Measurements from ENCODE around the gene DMBX1. TPM values are rescaled to one million over a fixed set of nuclear protein-coding genes. Genes with fewer than 3 reads are reported as not detected.

DMBX1 gene
- under 1 TPM in 1 of 2 experiments, not detected in 1; 0.15 TPM for total RNA-seq

DNA sequence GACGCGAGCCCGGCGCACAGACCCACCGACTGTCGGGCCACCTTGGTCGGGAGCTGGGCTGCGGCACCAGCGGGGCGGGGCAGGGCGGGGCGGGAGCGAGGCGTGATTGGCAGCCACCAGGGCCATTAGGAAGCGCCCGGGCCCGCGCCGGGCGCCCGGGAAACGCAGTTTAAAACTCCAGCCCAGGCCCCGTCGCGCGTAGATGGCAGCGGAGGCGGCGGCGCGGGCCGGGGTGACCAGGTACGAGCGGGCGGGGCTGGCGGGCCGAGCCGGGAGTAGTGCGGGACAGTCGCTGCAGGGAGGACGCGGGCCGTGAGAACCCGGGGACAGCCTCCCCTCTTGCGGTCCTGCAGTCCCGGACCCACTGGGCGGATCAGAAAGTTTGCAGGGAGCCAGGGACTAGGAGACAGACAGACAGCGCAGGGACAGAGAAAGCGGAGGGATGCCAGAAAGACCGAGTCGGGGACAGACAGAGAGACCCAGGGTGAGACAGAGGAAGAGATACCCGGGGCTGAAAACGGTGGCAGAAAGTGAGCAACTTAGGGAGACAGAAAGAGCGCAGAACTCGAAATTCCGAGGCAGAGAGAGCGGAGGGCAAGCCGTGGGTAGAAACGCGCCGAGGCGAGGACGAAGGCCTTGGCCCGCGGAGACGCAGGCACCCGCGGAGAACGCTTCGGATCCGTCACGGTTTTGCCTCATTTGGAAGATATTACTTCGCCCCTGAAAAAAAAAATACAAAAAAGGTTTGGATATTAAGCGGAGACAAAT is at the start of gene DMBX1:
TSS of gene DMBX1 (plus strand) at position 199 of the 768 bp plus-strand sequence. CDS start 17,175 bp downstream, outside the sequence.
- Mint-ChIP-seq H3K36me3 (no peaks in the 10 kb centered on the region), H3K4me1 (peaks cover 19% of the 10 kb centered on the region), H3K27ac (peak within 1 kb of the TSS; percentile 55), H3K4me3 (peak within 1 kb of the TSS; percentile 70), H3K27me3 (peaks cover 96% of the 10 kb centered on the region), H3K9me3 (ENCODE audit: low read depth) (no peaks in the 10 kb centered on the region)
- peak; percentile 83 for ATAC-seq
- peak; percentile 59 for DNase-seq
- CTCF ChIA-PET = interaction anchor here (3.7 kb wide), 1 partner anchor 32 kb away, joined by 14 read pairs; no protein-coding TSS in a partner anchor

DNA sequence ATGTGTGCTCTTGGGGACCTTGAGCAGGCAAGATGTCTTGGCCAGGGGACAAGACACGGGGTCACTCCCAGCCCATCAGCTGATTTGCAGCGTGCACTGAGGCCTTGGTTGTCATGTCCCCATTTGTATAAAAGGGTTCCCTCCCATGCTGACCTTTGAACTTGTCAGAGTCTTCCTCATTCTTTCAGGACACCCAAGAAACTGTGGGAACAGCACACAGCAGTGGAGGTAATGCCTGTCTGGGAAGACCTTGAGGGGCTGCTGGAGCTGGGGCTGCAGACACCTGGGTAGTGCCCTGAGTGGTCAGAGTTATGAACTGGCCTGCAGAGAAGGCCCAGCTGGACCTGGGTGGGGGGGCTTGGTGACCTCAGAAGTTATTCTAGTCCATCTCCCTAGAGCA is 49.2 kb upstream of the DMBX1 start:
- Mint-ChIP-seq H3K36me3 (no peaks in the 10 kb centered on the region), H3K9me3 (ENCODE audit: low read depth) (no peaks in the 10 kb centered on the region), H3K4me1 (peaks cover 6% of the 10 kb centered on the region), H3K27me3 (peaks cover 13% of the 10 kb centered on the region), H3K4me3 (no peak overlapping the region), H3K27ac (no peak overlapping the region)
- no peak for DNase-seq
- ATAC-seq = no peak
- CTCF ChIA-PET = no interaction called here

DNA sequence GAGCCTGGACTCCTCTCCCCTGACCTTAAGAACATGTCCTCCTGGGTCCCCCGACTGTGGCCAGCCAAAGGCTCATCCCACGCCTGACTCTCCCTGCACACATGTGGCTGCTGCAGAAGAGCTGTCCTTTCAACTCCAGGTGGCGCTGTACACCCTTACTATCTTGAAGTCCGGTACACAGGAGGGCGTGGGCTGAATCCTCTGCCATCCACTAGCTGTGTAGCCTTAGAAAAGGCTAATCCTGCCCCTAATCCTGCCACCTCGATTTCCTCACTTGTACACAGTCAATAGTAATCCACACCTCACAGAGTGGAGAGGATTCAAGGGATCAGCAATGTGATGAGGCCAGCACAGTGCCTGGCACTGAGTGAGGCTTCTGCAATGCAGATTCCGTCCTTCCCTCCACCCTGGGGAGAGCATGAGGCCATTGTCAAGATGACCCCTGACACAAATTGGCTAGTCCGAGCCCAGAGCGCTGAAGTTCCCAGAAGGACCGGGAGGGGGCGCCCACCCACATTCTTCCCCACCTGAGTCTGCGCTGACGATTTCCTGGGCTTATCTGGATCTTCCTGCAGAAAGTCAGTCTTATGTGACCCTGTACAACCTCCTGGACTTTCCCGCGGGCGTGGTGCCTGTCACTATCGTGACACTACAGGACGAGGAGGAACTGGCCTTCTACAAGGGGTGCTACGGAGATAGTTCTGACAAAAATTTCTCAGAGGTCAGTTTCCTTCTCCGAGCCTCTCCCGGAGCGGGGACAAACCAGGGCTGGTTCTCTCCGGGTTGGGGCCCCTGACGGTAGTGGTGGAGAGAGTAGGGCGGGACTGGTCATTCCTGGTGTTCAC is 47.1 kb upstream of the DMBX1 start:
- DNase-seq (peak; percentile 80), ATAC-seq (peak; percentile 81)
- Mint-ChIP-seq H3K9me3 (ENCODE audit: low read depth) (no peaks in the 10 kb centered on the region), H3K27ac (peak overlapping the region; percentile 66), H3K4me3 (peak overlapping the region; percentile 72), H3K36me3 (no peaks in the 10 kb centered on the region), H3K4me1 (peaks cover 8% of the 10 kb centered on the region), H3K27me3 (peaks cover 28% of the 10 kb centered on the region)
- CTCF ChIA-PET = interaction anchor here (0.7 to 7.6 kb wide), 26 partner anchors 9 to 283 kb away, joined by 3 to 124 read pairs (median 4); partner anchors contain the start of gene EFCAB14

DNA sequence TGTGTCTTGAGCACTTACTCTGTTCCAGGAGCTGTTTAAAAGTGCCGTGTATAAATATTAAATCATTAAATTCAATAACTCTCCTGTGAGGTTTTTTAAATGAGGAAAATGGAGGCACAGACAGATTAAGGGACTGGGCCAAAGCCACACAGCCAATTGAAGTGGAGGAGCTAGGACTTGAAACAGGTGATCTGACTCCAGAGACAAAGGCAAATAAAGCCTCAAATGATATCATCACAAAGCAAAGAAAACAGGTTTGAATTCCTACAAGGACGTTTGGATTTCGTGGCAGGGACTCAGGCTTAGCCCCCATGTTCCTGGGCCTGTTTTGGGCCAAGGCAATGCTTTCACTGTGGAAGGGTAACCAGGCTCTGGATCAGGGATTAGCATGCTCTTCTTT is 45.2 kb upstream of the DMBX1 start:
- DNase-seq (no peak), ATAC-seq (no peak)
- CTCF ChIA-PET = interaction anchor here (1.1 to 7.6 kb wide), 6 partner anchors 10 to 159 kb away, joined by 3 to 124 read pairs (median 4); partner anchors contain the start of gene MKNK1
- Mint-ChIP-seq H3K4me3 (no peak overlapping the region), H3K4me1 (peaks cover 10% of the 10 kb centered on the region), H3K9me3 (ENCODE audit: low read depth) (no peaks in the 10 kb centered on the region), H3K27ac (no peak overlapping the region), H3K36me3 (no peaks in the 10 kb centered on the region), H3K27me3 (peaks cover 45% of the 10 kb centered on the region)

GRCh38 chr1:46445773-46446256 is 43.8 kb upstream of the DMBX1 start:
- peaks cover 49% of the 10 kb centered on the region for H3K27me3 Mint-ChIP-seq
- H3K9me3 Mint-ChIP-seq (ENCODE audit: low read depth) = no peaks in the 10 kb centered on the region
- CTCF ChIA-PET = interaction anchor here (0.9 to 7.6 kb wide), 13 partner anchors 18 to 281 kb away, joined by 3 to 124 read pairs (median 5); partner anchors contain the start of gene MKNK1
- no peak overlapping the region for H3K4me3 Mint-ChIP-seq
- no peaks in the 10 kb centered on the region for H3K36me3 Mint-ChIP-seq
- no peak overlapping the region for H3K27ac Mint-ChIP-seq
- ATAC-seq (no peak), DNase-seq (no peak)
- peaks cover 13% of the 10 kb centered on the region for H3K4me1 Mint-ChIP-seq

DNA sequence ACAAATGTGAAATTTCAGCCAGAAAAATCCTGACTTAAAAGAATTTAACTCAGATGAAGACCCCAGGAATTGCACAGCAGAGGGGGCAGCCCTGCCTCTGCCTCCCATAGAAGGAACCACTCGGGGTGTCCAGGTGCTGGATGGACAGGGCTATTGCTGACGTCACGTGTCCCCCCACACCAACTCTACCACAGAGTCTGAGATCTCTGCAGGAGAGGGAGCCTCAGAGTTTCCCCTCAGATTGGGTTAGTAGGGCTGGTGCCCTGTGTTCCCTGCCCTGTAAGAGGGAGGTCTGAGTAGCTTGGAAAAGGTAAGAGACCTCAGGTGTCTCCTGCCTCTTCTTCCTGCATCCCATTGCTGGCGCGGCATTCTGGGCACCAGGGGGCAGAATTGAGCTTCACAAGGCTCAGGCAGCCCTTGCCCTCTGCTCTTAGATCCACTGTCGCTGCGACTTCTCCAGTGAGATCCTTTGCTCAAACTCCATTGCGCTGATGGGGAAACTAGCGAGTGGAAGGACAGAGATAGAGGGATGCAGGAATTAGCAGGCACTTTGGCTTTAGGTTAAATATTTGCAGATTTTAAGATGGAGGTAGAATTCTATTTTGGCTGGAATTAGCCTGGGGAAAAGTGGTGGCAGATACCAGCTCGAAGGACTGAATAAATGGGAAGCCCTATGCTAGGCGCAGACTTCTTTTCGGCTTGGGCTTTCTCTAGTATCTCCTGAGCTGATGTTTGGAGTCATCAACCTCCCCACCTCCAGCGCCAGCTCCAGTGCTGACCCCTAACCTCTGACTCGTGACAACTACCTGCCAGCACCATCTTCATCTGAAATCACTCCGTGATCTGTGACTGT is 42.8 kb upstream of the DMBX1 start:
- peak; percentile 61 for ATAC-seq
- Mint-ChIP-seq H3K27ac (no peak overlapping the region), H3K9me3 (ENCODE audit: low read depth) (no peaks in the 10 kb centered on the region), H3K36me3 (no peaks in the 10 kb centered on the region), H3K4me1 (peaks cover 13% of the 10 kb centered on the region), H3K4me3 (no peak overlapping the region), H3K27me3 (peaks cover 60% of the 10 kb centered on the region)
- CTCF ChIA-PET = interaction anchor here (0.6 to 7.6 kb wide), 38 partner anchors 9 to 285 kb away, joined by 3 to 124 read pairs (median 4); partner anchors contain the start of gene MKNK1
- peak; percentile 85 for DNase-seq

DNA sequence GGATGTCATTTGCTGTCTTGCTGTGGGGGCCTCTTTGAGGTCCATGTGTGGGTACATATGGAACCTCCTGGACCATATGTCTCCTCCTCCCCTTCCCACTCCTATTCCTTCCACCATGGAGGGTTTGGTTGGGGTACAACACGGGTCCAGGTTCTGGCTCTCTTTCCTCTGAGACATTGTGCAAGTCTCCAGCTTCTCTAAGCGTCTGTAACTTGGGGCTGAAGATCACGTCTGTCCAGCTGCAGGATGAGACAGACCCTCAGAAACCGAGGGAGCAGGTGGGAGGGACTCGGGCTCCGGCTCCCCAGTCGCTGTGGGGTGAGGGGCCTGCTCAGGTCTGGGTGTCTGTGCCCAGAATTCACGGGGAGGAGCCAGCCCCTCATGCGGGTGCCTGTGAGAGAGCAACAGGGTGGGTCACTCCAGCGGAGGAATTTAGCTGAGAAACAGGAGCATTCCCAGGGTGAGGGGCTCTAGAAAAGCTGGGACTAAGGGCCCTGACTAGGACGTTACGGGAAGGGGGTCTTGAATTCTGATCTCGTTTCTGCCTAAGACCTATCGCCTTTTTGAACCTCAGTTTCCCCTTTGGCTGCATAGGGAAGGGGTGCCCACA is 42.0 kb upstream of the DMBX1 start:
- DNase-seq (no peak), ATAC-seq (no peak)
- Mint-ChIP-seq H3K9me3 (ENCODE audit: low read depth) (no peaks in the 10 kb centered on the region), H3K36me3 (no peaks in the 10 kb centered on the region), H3K27me3 (peaks cover 65% of the 10 kb centered on the region), H3K4me1 (peaks cover 8% of the 10 kb centered on the region), H3K4me3 (no peak overlapping the region), H3K27ac (no peak overlapping the region)
- CTCF ChIA-PET = interaction anchor here (0.6 to 7.6 kb wide), 35 partner anchors 8 to 280 kb away, joined by 3 to 124 read pairs (median 5); partner anchors contain the start of gene MKNK1

GRCh38 chr1:46448109-46448911 is 41.3 kb upstream of the DMBX1 start:
- ATAC-seq (no peak), DNase-seq (no peak)
- H3K4me3 Mint-ChIP-seq = no peak overlapping the region
- H3K4me1 Mint-ChIP-seq = peaks cover 7% of the 10 kb centered on the region
- H3K27ac Mint-ChIP-seq = no peak overlapping the region
- H3K27me3 Mint-ChIP-seq = peaks cover 70% of the 10 kb centered on the region
- no peaks in the 10 kb centered on the region for H3K9me3 Mint-ChIP-seq (ENCODE audit: low read depth)
- CTCF ChIA-PET = interaction anchor here (1.0 to 7.6 kb wide), 14 partner anchors 10 to 279 kb away, joined by 3 to 124 read pairs (median 10); partner anchors contain the start of gene MKNK1
- H3K36me3 Mint-ChIP-seq = no peaks in the 10 kb centered on the region

DNA sequence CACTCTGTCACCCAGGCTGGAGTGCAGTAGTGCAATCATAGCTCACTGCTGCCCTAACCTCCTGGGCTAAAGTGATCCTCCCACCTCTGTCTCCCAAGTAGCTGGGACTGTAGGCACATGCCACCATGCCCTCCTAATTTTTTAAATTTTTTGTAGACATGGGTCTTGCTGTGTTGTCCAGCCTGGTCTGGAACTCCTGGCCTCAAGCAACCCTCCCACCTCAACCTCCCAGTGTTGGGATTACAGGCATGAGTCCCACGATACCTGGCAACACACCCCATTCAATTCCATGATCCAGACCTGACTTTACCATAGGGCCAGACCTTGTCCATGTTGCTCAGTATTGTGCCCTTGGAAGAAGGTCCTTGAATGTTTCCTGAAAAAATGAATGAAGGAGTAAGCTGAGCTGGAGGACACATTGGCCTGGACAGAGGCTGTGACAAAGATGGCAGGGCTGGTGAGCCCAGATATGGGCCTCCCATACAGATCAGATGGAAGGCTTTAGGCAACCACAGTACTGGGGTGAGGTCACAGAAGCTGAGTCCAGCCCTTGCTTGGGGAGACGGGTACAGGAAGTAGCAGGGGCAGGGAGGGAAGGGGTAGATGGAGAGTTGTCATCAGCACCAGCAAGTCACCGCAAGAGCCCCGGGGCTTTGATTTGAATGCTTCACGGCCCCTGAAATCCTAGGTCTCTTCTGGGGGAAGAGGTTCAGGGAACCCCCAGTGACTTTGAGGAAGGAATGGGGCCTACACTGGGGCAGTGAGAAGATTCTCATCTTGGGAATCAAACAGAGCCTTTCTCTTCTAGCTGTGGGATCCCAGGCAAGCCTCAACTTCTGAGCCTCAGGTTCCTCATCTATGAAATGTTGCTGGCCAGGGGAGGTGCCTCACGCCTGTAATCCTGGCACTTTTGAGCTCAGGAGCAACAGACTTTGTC is 40.1 kb upstream of the DMBX1 start:
- H3K27ac Mint-ChIP-seq = no peak overlapping the region
- CTCF ChIA-PET = interaction anchor here (0.5 to 7.6 kb wide), 5 partner anchors 15 to 83 kb away, joined by 3 to 124 read pairs (median 5); no protein-coding TSS in a partner anchor
- H3K9me3 Mint-ChIP-seq (ENCODE audit: low read depth) = no peaks in the 10 kb centered on the region
- H3K27me3 Mint-ChIP-seq = peaks cover 67% of the 10 kb centered on the region
- DNase-seq = no peak
- H3K36me3 Mint-ChIP-seq = no peaks in the 10 kb centered on the region
- ATAC-seq = peak; percentile 32
- H3K4me3 Mint-ChIP-seq = no peak overlapping the region
- peaks cover 7% of the 10 kb centered on the region for H3K4me1 Mint-ChIP-seq

GRCh38 chr1:46450160-46450517 is 39.5 kb upstream of the DMBX1 start:
- ATAC-seq = no peak
- no peak for DNase-seq
- no peak overlapping the region for H3K27ac Mint-ChIP-seq
- H3K4me3 Mint-ChIP-seq = no peak overlapping the region
- H3K9me3 Mint-ChIP-seq (ENCODE audit: low read depth) = no peaks in the 10 kb centered on the region
- peaks cover 7% of the 10 kb centered on the region for H3K4me1 Mint-ChIP-seq
- no peaks in the 10 kb centered on the region for H3K36me3 Mint-ChIP-seq
- peaks cover 64% of the 10 kb centered on the region for H3K27me3 Mint-ChIP-seq
- CTCF ChIA-PET = interaction anchor here (1.5 to 7.6 kb wide), 3 partner anchors 15 to 82 kb away, joined by 5 to 124 read pairs (median 7); no protein-coding TSS in a partner anchor
